Measurements from ENCODE around the gene TBATA.

DNA sequence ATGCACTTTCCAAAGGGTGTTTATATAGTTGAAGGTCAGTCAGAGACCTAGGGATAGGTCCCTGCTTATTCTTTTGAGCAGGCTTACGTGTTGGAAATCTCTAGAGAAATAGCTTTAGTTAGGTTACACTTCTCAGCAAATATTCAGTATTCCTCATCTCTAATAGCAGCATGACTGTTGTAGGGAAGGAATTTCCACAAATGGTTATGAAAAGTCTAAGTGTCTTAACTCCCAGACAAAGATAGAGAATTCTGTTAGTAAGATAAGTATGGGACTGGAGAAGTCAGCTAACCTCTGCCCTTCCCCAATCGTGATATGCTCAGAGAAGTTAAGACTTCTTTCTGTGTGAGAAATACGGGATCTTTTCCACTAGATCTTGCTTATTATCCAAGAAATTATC lies 47.0 kb upstream of the TBATA start:
- TF ChIP-seq, protein P1, sequence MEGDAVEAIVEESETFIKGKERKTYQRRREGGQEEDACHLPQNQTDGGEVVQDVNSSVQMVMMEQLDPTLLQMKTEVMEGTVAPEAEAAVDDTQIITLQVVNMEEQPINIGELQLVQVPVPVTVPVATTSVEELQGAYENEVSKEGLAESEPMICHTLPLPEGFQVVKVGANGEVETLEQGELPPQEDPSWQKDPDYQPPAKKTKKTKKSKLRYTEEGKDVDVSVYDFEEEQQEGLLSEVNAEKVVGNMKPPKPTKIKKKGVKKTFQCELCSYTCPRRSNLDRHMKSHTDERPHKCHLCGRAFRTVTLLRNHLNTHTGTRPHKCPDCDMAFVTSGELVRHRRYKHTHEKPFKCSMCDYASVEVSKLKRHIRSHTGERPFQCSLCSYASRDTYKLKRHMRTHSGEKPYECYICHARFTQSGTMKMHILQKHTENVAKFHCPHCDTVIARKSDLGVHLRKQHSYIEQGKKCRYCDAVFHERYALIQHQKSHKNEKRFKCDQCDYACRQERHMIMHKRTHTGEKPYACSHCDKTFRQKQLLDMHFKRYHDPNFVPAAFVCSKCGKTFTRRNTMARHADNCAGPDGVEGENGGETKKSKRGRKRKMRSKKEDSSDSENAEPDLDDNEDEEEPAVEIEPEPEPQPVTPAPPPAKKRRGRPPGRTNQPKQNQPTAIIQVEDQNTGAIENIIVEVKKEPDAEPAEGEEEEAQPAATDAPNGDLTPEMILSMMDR (IDR thresholded peaks at IDR 0.05; ENCODE audit: low read length) = no peak
- no peak for TF ChIP-seq EZH2 (IDR thresholded peaks at IDR 0.05; ENCODE audit: borderline replicate concordance, low read length)

Data from OCI-LY1 (cell line).